ENCODE data around the gene HDAC7.

The HDAC7 gene

GRCh38 chr12:47748899-47749298 is 70.8 kb downstream of the HDAC7 start:
- TF ChIP-seq EZH2phosphoT487 (IDR thresholded peaks at IDR 0.05; ENCODE audit: borderline replicate concordance) (no peak), CTCF (conservative IDR thresholded peaks at IDR 0.05; ENCODE audit: low read length) (no peak)
- Histone ChIP-seq H3K79me2 (ENCODE audit: insufficient read depth, low read length) (no peaks in the 10 kb centered on the region), H3K9me3 (ENCODE audit: insufficient read depth, low read depth, low read length) (no peaks in the 10 kb centered on the region), H3F3A (ENCODE audit: low read depth) (no peaks in the 10 kb centered on the region), H3K36me3 (ENCODE audit: insufficient read depth, low read length) (peaks cover 3% of the 10 kb centered on the region; the same call in 1 of the 2 replicates), H3K9me2 (replicated peaks; ENCODE audit: low read depth, low read length) (no peaks in the 10 kb centered on the region), H3K9ac (ENCODE audit: low read depth, low read length, poor library complexity, severe bottlenecking) (no peak overlapping the region), H3K4me3 (ENCODE audit: low read length, poor library complexity, severe bottlenecking) (no peak overlapping the region), H4K20me1 (ENCODE audit: insufficient read depth, low read length, poor library complexity, severe bottlenecking) (no peaks in the 10 kb centered on the region), H3K27me3 (ENCODE audit: insufficient read depth, low read length, poor library complexity, severe bottlenecking) (no peaks in the 10 kb centered on the region), H3K4me2 (ENCODE audit: low read depth, low read length, poor library complexity, severe bottlenecking) (no peak overlapping the region), H2AFZ (ENCODE audit: low read length) (no peak overlapping the region), H3K4me1 (ENCODE audit: insufficient read depth, low read length, poor library complexity, severe bottlenecking) (peaks cover 16% of the 10 kb centered on the region)

GRCh38 chr12:47748507-47748828 is 71.2 kb downstream of the HDAC7 start:
- no peaks in the 10 kb centered on the region for H3K27me3 ChIP-seq (ENCODE audit: insufficient read depth, low read length, poor library complexity, severe bottlenecking)
- H3F3A ChIP-seq (ENCODE audit: low read depth): no peaks in the 10 kb centered on the region
- TF ChIP-seq EZH2phosphoT487 (IDR thresholded peaks at IDR 0.05; ENCODE audit: borderline replicate concordance): no peak
- TF ChIP-seq CTCF (conservative IDR thresholded peaks at IDR 0.05; ENCODE audit: low read length): no peak
- H3K4me3 ChIP-seq (ENCODE audit: low read length, poor library complexity, severe bottlenecking): no peak overlapping the region
- H3K36me3 ChIP-seq (ENCODE audit: insufficient read depth, low read length): peaks cover 3% of the 10 kb centered on the region; the same call in 1 of the 2 replicates
- H3K4me2 ChIP-seq (ENCODE audit: low read depth, low read length, poor library complexity, severe bottlenecking): no peak overlapping the region
- H3K4me1 ChIP-seq (ENCODE audit: insufficient read depth, low read length, poor library complexity, severe bottlenecking): peaks cover 11% of the 10 kb centered on the region
- H3K9ac ChIP-seq (ENCODE audit: low read depth, low read length, poor library complexity, severe bottlenecking): no peak overlapping the region
- no peaks in the 10 kb centered on the region for H3K79me2 ChIP-seq (ENCODE audit: insufficient read depth, low read length)
- no peaks in the 10 kb centered on the region for H4K20me1 ChIP-seq (ENCODE audit: insufficient read depth, low read length, poor library complexity, severe bottlenecking)
- no peaks in the 10 kb centered on the region for H3K9me2 ChIP-seq (replicated peaks; ENCODE audit: low read depth, low read length)
- H2AFZ ChIP-seq (ENCODE audit: low read length): no peak overlapping the region
- no peaks in the 10 kb centered on the region for H3K9me3 ChIP-seq (ENCODE audit: insufficient read depth, low read depth, low read length)

GRCh38 chr12:47747596-47748506 is 71.9 kb downstream of the HDAC7 start:
- no peak overlapping the region for H3K4me3 ChIP-seq (ENCODE audit: low read length, poor library complexity, severe bottlenecking)
- H3F3A ChIP-seq (ENCODE audit: low read depth): no peaks in the 10 kb centered on the region
- no peaks in the 10 kb centered on the region for H3K27me3 ChIP-seq (ENCODE audit: insufficient read depth, low read length, poor library complexity, severe bottlenecking)
- H3K79me2 ChIP-seq (ENCODE audit: insufficient read depth, low read length): no peaks in the 10 kb centered on the region
- H3K9me2 ChIP-seq (replicated peaks; ENCODE audit: low read depth, low read length): no peaks in the 10 kb centered on the region
- peaks cover 3% of the 10 kb centered on the region; the same call in 1 of the 2 replicates for H3K36me3 ChIP-seq (ENCODE audit: insufficient read depth, low read length)
- no peak overlapping the region for H2AFZ ChIP-seq (ENCODE audit: low read length)
- TF ChIP-seq CTCF (conservative IDR thresholded peaks at IDR 0.05; ENCODE audit: low read length): no peak
- no peak for TF ChIP-seq EZH2phosphoT487 (IDR thresholded peaks at IDR 0.05; ENCODE audit: borderline replicate concordance)
- H3K4me2 ChIP-seq (ENCODE audit: low read depth, low read length, poor library complexity, severe bottlenecking): no peak overlapping the region
- peaks cover 5% of the 10 kb centered on the region for H3K4me1 ChIP-seq (ENCODE audit: insufficient read depth, low read length, poor library complexity, severe bottlenecking)
- H4K20me1 ChIP-seq (ENCODE audit: insufficient read depth, low read length, poor library complexity, severe bottlenecking): no peaks in the 10 kb centered on the region
- no peaks in the 10 kb centered on the region for H3K9me3 ChIP-seq (ENCODE audit: insufficient read depth, low read depth, low read length)
- no peak overlapping the region for H3K9ac ChIP-seq (ENCODE audit: low read depth, low read length, poor library complexity, severe bottlenecking)
